NCI-H460 (cell line): ENCODE results near the gene NAXE. TPM values are rescaled to one million over a fixed set of nuclear protein-coding genes. Genes with fewer than 3 reads are reported as not detected.
A peak's percentile ranks its signal among the peaks of the same experiment; 100 is the strongest.

ENCODE experiments used
- DNase-seq: peaks from one replicate; pipeline ENCODE4 v3.0.0-alpha.2; 2016; ENCODE audit warnings: low read depth; ENCODE audit errors: extremely low read depth
- total RNA-seq: library from RNA; depleted of rRNA; stranded (reverse); fragments of >200 nt; shearing (Covaris generic); gene quantifications from 2 replicates; pipeline ENCODE4 v1.2.3, GENCODE V29; 2014

Gene NAXE
- total RNA-seq, 1 experiment from 2014 or later: 235 TPM

DNA sequence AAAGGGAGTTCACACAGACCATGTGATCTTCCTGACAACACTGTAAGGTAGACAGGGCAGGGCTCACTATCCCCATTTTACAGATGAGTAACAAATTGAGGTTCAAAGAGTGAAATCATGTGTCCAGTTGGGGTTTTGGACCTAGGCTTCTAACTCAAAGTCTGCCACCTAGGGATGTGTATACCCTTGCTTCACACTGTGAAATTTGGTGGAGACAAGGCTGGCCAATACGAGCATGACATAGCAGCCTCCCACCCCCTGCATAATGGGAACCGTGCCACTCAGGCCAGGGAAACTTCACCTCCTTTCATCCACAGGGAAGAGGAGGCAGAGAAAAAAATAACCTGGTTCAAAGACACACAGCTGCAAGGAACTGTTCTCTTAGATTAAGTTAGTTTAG, 26.1 kb upstream of the NAXE start:
- no peak for DNase-seq

DNA sequence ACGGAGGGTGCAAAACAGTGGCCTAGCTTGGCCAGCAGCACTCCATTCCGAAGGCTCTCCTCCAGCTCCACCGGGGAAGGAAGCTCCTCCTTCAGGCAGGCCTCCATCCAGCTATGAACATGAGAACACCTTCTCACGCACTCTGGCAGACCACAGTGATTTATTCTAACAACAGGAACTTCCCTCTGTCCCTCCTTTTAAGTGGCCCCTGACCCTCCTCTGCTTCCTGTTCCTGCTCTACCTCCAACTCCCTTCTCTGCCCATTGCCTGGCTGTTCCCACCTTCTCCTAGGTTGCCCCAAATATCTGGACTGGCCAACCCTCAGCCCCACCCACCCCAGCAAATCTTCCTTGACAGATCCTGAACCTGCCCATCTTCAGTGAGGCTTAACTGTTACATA, 25.1 kb upstream of the NAXE start:
- no peak for DNase-seq

DNA sequence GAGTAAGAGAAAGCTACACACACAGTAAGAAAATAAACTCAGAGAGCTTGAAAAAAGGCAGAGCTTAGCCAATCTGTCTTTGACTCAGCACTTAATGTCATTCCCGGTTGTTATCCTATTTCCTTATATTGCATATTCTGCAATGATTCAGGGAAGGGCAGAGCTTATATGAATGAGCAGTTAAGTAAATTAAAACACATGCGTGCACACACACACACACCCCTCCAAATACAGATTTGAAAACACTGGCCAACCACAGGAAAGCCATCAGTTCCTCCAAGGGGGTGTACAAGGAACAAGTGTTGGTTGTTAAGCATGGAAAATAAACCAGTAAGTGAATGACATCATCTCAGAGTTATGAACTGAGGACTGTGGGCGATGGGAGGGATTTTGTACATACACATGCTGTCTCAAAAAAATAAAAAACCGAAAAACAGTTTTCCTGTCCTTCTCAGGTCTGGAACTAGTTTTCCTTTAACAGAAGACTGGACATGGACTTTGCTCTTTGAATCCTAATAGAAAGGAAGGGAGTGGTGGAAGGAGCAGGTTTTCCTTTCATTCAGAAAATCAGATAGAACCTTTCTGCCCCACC, 20.2 kb upstream of the NAXE start:
- peak; percentile 64 for DNase-seq

DNA sequence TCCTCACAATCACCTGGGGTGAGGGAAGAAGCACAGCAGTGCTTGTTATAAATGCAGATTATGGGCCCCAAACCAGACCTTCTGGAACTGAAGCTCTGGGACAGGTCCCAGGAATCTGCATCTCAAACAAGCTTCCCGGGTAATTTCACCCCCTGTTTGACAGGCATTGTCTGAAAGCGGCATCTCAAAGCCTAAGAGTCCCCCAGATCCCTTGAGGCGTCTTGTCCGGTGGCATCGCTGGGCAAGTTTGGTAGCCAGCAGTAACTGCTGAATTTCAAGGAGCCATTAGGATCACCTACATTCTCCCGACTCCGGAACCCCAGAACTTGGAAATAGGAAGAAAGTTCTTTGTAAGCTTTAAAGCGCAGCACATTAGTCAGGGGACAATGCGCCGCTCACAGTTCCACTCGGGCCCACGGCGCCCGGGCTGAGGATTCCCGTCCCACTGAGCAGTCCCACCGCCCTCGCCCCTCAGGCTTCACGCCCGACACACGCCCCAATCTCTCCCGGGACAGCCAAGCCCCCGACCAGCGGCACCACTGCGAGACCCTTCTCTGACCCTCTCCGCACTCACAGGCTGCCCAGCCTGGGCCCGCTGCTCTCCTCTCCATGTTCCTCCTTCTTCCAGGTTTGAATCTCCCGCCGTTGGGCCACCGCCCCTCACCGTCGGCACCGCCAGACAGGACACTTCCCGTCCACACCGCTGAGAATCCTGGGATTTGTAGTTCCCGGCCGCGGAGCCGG, 19.5 kb upstream of the NAXE start, which contains the start of gene IQGAP3:
TSS of gene IQGAP3 (minus strand) at position 647 of the 744 bp plus-strand sequence. CDS start at position 611, 36 bp downstream.
- DNase-seq: peak; percentile 88

DNA sequence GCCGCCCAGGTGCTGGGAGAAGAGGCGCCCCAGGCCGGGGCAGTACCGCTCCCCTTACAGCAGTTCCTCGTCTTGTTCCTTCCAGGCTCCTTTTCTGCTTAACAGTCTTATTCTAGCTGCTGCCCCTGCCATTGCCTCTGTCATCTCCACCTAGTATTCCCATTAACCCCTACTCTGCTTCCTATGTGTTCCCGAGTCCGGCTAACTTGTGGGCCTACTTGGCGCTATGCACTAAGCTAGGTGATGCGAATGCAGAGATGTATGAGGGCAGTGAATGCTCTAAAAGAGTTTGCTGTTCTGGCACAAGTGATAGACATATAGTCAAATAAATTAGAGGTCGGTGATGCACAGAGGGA, 18.9 kb upstream of the NAXE start:
- DNase-seq: no peak

DNA sequence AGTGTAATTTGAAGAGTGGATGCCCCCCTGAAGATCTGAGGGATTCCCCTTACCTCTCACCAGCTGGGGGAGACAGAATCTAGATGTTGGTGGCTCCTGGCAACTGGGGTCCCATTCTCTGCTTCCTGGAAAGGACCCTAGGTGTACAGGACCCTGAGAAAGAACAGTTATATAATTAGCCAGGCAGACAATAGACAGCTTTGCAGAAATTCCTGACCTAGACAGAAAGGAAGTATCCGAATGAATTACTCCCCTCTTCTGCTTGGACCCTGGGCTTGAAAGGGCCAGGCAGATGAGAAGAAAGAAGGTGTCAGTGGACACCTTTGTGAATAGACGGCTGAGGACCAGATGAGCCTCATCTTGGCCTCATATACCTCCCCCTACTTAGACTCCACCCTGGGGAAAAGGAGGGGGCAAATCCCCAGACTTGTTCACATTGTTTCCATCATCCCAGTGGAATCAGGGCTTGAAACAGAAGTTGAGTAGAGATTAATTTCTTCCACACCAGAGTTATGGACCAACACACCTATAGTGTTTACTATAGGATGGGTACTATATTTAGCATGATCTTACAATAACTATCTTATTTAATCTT, 17.4 kb upstream of the NAXE start:
- DNase-seq: no peak

DNA sequence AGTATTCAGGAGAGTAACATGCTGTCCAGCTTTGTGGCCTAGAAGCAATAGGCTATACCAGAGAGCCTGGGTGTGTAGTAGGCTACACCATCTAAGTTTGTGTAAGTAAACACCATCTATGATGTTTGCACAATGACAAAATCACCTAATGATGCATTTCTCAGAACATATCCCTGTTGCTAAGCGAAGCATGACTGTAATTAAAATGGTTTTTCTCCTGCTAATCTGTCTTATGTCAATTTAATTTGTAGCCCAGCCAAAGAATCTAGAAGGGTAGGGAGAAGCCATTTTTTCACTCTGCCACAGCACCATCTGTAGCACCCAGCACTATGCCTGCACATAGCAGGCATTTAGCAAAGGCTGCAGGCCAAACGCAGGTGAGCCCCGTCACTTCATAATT, 14.0 kb upstream of the NAXE start:
- no peak for DNase-seq

DNA sequence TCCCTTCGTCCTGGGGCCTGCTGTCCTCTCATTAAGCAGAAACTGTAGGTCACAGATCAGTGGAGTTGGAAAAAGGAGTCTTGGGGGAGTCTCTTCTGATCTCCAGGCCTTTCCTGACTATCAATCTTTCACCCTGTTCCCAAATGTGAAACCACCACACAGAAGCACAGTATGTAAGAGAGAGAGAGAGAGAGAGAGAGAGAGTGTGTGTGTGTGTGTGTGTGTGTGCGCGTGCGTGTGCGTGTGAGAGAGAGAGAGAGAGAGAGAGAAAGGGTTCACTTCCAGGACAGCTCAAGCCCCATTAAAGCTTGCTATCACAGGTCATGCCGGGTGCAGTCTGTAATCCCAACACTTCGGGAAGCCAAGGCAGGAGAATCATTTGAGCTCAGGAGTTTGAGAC, 13.5 kb upstream of the NAXE start:
- DNase-seq: no peak

DNA sequence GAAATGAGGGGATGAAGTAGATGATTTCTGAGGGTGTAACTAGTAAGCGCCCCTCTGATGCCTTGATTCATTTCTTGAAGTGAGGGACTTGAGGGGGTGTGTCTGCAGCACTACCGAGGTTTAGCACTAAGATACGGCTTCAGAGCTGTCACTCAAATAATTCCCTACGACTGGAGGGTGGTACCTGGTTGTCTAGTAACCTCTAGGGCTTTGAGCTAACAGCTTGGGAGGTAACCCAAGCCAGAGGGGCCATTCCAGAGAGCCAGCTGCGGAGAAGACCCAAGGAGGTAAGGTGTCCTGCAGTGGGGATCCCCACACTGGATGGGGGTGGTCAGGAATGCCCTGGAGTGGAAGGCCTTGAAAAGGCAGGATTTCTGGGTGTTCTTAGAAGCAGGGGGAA, 12.1 kb upstream of the NAXE start, which contains the start of gene TTC24:
TSS of gene TTC24 (plus strand) at position 252 of the 400 bp plus-strand sequence. CDS start 1,642 bp downstream, outside the sequence.
- no peak for DNase-seq

DNA sequence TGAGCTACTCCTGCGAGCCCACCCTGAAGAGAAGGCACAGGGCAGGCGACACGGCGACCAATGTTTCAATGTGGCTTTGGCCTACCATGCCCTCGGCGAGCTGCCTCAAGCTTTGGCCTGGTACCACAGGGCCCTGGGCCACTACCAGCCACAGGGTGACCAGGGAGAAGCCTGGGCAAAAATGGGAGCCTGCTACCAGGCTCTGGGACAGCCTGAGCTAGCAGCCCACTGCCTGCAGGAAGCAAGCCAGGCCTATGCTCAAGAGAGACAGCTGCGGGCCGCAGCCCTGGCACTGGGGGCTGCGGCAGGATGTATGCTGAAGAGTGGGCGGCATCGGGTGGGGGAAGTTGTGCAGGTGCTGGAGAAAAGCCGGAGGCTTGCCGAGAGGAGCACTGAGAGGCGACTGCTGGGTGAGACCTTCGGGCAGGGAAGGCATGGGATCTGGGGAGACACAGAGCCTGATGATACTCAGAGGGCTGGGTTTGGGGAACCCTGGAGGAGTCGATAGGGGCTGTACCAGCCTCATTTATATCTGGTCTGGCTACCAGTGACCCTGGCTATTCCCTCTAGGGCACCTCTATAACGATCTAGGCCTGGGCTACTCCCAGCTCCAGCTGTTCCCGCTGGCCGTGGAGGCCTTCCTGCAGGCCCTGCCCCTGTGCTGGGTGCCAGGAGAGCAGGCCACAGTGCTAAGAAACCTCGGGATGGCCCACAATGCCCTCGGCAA, 9.8 kb upstream of the NAXE start:
- no peak for DNase-seq

DNA sequence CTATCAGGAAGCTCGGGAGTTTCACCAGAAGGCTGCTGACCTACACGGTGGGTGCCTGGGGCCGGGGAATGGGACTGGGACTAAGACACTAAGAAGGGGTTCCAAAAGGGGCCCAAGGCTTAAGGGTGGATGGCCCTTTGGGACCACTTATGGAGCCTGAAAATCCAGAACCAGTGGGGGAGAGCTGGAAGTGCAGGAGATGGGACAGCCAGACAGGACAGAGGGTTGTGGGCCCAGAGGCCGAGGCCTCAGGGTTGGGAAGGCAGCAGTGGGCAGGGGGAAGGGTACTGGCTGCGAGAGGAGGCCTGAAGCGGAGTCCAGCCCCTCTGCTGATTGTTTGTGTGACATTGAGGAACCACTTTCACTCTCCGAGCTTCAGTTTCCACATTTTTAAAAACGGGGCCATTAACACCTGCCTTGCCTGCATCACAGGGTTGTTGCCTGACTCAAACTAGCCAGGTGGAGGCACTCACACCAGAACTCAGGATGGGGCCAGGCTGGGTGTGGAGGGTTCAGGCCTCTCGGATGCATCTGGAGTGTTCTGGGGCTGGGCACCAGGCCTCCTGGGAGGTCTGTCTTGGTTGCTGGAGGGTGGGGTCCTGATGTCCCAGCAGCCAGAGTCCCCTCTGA, 9.1 kb upstream of the NAXE start:
- no peak for DNase-seq

DNA sequence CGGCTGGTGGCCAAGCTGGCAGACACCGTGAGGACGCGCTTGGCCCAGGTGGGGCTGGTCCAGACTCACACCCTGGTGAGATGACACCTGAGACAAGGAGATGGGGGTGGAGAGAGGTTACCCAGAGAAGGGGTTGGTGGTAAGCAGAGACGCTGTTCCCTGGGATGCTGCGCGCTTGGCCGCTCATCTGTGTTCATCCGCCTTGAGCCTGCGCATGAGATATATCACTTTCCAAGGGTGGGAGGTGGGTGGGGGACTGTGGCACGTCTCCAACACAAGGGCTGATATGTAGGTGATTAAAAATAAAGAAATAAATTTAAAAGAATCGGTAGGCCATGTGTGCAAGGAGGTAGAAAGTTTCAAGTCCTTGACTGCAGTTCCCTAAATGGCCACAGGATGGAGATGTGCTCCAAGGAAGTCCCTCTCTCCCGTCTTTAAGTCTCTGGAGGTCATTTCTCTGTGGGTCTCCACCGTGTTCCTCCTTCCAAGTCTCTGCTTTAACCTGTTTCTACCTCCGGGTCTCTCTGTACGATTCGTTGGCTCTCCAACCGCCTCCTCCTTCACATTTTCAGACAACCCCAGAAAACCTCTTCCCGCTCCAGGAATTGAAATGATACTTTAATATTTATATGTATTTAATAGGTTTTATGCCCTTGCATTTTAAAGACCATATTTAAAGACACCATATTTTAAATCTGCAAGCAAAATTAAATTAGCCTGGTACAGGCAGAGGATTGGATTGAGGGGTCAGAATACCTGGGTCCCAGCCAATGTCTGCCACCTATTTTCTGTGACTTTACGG, 7.6 kb upstream of the NAXE start:
- peak; percentile 87 for DNase-seq

DNA sequence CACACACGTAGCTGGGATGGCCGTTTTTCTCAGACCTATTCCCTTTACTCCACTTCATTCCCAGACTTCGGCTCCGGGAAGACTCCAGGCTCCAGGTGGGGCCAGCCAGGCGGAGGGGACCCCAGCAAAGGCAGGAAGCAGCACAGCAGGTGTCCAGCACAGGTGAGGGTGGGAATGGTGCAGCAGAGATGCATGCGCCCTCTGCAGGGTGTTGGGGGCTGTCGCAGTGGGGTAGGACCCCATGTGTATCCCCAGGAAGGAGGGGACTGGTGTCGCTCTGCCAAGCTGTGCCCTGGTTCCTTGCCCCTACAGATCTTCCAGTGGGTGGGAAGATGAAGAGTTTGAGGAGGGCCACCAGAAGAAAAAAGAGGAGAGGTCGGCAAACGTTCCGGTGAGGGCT, 6.8 kb upstream of the NAXE start:
- DNase-seq: no peak

DNA sequence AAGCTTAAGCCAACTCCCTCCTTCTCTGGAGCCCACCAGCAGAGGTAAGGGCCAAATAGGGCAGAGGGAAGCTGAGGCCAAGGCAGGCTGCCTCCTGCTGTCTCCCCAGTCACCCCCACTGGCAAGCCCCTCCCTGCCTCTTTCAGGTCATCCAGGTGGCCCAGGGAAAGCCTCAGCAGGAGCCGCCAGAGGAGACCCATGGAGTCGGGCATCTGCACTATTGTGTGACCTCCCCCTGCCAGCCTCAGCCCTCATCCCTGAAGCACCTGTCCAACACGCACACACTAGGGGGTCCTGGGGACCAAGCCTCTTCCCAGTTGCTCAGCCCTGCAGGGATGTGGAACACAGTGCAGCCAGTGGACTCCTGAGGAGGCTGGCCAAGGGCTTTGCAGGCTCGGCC, 5.3 kb upstream of the NAXE start:
- DNase-seq: no peak

DNA sequence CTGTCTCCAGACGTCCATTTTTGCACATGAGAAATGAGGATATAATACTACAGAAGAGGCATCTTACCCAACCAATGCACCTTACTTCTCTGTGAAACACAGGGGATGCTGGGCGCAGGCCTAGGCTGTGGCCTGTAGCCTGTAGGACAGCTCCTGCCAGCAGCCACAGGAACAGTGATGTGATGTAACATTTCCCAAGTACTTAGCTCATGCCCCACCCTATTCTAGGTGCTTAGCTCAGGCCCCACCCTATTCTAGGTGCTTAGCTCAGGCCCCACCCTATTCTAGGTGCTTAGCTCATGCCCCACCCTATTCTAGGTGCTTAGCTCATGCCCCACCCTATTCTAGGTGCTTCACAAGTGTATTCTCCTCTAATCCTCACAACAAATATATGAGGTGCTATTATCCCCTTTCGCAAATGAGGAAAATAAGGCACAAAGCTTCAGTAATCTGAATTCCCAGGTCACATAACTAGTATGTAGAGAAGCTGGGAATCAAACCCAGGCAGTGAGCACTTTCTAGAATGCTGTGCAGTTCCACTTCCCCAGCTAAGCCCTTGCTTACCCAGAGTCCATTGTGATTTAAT, 4.6 kb upstream of the NAXE start:
- DNase-seq: no peak

DNA sequence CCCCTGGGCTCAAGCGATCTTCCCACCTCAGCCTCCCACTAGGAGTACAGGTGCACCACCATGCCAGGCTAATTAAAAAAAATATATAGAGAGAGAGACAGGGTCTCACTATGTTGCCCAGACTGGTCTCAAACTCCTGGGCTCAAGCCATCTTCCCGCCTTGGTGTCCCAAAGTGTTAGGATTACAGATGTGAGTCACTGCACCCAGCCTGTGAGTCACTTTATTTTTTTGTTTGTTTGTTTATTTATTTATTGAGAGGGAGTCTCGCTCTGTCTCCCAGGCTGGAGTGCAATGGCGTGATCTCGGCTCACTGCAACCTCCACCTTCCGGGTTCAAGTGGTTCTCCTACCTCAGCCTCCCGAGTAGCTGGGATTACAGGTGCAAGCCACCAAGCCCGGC, 3.6 kb upstream of the NAXE start:
- DNase-seq: peak; percentile 78

DNA sequence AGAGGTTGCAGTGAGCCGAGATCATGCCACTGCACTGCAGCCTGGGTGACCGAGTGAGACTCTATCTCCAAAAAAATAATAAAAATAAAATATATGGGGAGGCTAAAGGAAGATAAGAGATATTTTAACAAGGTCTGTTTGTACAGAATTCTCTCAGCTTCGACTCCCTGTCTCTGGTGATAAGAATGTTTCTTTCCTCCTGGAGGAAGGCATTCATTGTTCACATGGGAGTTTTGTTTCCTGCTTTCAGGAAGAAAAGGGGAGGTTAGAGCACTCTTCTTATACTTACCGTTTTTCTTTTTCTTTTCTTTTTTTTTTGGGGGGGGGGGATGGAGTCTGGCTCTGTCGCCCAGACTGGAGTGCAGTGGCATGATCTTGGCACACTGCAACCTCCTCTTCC, 2.0 kb upstream of the NAXE start:
- DNase-seq: no peak

DNA sequence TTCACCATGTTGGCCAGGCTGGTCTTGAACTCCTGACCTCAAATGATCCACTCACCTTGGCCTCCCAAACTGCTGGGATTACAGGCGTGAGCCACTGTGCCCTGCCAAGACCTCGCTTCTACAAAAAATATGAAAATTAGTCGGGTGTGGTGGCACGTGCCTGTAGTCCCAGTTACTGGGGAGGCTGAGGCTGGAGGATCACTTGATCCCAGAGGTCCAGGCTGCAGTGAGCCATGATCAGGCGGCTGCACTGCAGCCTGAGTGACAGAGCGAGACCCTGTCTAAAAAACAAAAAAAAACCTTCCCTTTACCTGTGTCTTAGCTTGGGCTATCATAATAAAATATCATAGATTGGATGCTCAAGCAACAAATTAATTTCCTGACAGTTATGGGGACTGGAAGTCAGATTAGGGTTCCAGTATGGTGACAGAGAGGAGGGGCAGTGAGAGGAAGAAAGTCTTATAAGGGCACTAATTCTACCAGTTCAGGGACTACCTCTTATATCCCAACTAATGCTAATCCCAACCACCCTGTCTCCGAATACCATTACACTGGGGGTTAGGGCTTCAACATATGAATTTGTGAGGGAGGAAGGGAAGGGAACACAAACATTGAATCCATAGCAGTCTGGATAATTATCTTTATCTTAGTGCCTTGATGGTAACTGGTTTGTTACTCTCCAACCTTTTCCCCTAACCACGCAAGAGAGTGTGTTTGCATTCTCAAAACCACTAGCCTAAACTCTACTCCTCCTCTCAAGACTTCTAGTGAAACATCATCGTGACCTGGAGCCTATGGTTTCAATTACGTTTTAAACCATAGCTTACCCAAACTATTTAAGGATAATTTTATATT, 1.0 kb upstream of the NAXE start:
- DNase-seq: no peak

DNA sequence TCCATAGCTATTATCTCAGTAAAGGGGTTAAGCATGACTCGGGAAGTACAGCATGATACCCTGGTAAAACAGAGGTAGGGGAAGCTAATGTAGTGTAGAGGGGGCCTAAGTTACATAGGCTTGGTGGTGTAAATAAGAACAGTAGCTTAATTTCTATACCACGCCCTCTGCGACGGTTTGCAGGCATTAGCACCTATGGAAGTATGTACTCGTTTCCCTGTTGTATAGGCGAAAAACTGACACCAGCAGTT, 470 bp upstream of the NAXE start:
- no peak for DNase-seq
